Loucy (cell line): ENCODE data around the gene CHAC2.

ENCODE experiments used
- EZH2phosphoT487 ChIP-seq: fragments of 200-600 bp; IDR thresholded peaks from 2 replicates; pipeline ENCODE4 v1.6.1; 2018; ENCODE audit warnings: antibody characterized with exemption, mild to moderate bottlenecking, moderate library complexity, borderline replicate concordance
- TF ChIP-seq, protein P1 (sequence below): fragments of 200-600 bp; sonication (generic); conservative IDR thresholded peaks from 2 replicates; pipeline ENCODE4 v1.5.1; 2014; ENCODE audit warnings: mild to moderate bottlenecking, antibody characterized with exemption, low read length

DNA sequence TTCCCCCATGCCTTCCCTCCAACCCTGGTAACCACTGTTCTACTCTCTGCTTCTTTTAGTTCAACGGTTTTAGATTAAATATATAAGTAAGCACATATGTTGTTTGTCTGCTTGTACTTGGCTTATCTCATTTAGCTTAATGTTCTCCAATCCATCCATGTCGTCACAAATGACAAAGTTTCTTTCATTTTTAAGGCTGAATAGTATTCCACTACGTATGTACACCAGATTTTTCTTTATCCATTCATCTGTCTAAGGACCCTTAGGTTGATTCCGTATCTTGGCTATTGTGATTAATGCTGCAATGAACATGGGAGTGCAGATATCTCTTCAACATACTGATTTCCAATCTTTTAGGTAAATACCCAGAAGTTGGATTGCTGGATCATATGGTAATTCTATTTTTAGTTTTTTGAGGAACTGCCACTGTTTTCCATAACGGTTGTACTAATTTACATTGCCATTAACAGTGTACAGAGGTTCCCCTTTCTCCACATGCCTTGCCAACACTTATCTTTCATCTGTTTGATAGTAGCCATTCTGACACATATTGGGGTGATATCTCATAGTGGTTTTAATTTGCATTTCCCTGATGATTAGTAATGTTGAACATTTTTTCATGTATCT is 11.0 kb downstream of the CHAC2 start:
- TF ChIP-seq, protein P1, sequence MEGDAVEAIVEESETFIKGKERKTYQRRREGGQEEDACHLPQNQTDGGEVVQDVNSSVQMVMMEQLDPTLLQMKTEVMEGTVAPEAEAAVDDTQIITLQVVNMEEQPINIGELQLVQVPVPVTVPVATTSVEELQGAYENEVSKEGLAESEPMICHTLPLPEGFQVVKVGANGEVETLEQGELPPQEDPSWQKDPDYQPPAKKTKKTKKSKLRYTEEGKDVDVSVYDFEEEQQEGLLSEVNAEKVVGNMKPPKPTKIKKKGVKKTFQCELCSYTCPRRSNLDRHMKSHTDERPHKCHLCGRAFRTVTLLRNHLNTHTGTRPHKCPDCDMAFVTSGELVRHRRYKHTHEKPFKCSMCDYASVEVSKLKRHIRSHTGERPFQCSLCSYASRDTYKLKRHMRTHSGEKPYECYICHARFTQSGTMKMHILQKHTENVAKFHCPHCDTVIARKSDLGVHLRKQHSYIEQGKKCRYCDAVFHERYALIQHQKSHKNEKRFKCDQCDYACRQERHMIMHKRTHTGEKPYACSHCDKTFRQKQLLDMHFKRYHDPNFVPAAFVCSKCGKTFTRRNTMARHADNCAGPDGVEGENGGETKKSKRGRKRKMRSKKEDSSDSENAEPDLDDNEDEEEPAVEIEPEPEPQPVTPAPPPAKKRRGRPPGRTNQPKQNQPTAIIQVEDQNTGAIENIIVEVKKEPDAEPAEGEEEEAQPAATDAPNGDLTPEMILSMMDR = no peak
- TF ChIP-seq EZH2phosphoT487 = no peak
